HepG2 (cell line): ENCODE measurements around the gene LCK. TPM values are rescaled to one million over a fixed set of nuclear protein-coding genes. Genes with fewer than 3 reads are reported as not detected.

ENCODE experiments used
- ETV5 ChIP-seq: IDR thresholded peaks from 2 replicates; pipeline ENCODE4 v1.6.1; 2018; ENCODE audit warnings: missing biosample characterization, missing genetic modification reagents, inconsistent platforms, borderline replicate concordance
- FOXO1 ChIP-seq: sonication (generic); formaldehyde crosslinking; IDR thresholded peaks from 2 replicates; pipeline ENCODE4 v1.4.0; 2020; ENCODE audit warnings: missing genetic modification reagents
- HOXA5 ChIP-seq: sonication (generic); formaldehyde crosslinking; IDR thresholded peaks from 2 replicates; pipeline ENCODE4 v1.4.0; 2020; ENCODE audit warnings: missing genetic modification reagents
- KAT2B ChIP-seq: fragments of 150-350 bp; IDR thresholded peaks from 2 replicates; pipeline ENCODE4 v1.6.1; 2014; ENCODE audit warnings: low read depth, low read length, borderline replicate concordance
- NKX3-1 ChIP-seq: sonication (generic); formaldehyde crosslinking; IDR thresholded peaks from 2 replicates; pipeline ENCODE4 v1.5.0; 2020; ENCODE audit warnings: missing genetic modification reagents
- SALL1 ChIP-seq: sonication (generic); formaldehyde crosslinking; IDR thresholded peaks from 2 replicates; pipeline ENCODE4 v1.8.0; 2022; ENCODE audit warnings: mild to moderate bottlenecking, missing genetic modification reagents
- SRSF4 ChIP-seq: fragments of 200-400 bp; formaldehyde crosslinking; IDR thresholded peaks from one replicate; pipeline ENCODE4 v1.6.1; 2018; ENCODE audit warnings: mild to moderate bottlenecking, low read depth, low read length, moderate library complexity; ENCODE audit not compliant: poor library complexity, severe bottlenecking
- SUZ12 ChIP-seq: fragments of 150-350 bp; IDR thresholded peaks from 2 replicates; pipeline ENCODE4 v1.6.1; 2014; ENCODE audit warnings: low read depth, low read length
- TGIF2 ChIP-seq: IDR thresholded peaks from 2 replicates; pipeline ENCODE4 v1.6.1; 2016; ENCODE audit warnings: control low read depth, missing compliant biosample characterization
- ZIK1 ChIP-seq: sonication (generic); formaldehyde crosslinking; IDR thresholded peaks from 2 replicates; pipeline ENCODE4 v1.5.0; 2020; ENCODE audit warnings: mild to moderate bottlenecking, low read depth, missing genetic modification reagents, borderline replicate concordance
- ZNF614 ChIP-seq: IDR thresholded peaks from 2 replicates; pipeline ENCODE4 v1.6.1; 2018; ENCODE audit warnings: missing biosample characterization, missing genetic modification reagents, inconsistent platforms, borderline replicate concordance
- ZNF766 ChIP-seq: sonication (generic); formaldehyde crosslinking; IDR thresholded peaks from 2 replicates; pipeline ENCODE4 v1.5.0; 2020; ENCODE audit warnings: missing genetic modification reagents, borderline replicate concordance
- polyA plus RNA-seq, 8 experiments: library from polyadenylated mRNA; depleted of rRNA in 3 of 8; stranded (reverse) in 7 of 8; unstranded in 1 of 8; fragments of >200 nt; fragmentation: Illumina TruSeq in 4 of 8; extraction: Trizol in 4 of 8; gene quantifications; 2 replicates each; pipeline versions ENCODE4 v1.2.1 to v1.2.3, GENCODE V29; 2011 to 2016; ENCODE audit warnings: low read depth in 4 of 8, missing spikeins in 1 of 8, mixed read lengths in 1 of 8; ENCODE audit not compliant: insufficient read depth in 1 of 8
- total RNA-seq, 5 experiments: library from RNA; depleted of rRNA; stranded (reverse); fragments of >200 nt; fragmentation: Illumina TruSeq; extraction: Trizol; gene quantifications; 2 replicates each; pipeline ENCODE4 v1.2.3, GENCODE V29; 2016; ENCODE audit warnings: low read depth in 1 of 5
- TF ChIP-seq, protein P1 (sequence below): sonication (generic); formaldehyde crosslinking; IDR thresholded peaks from 2 replicates; pipeline ENCODE4 v1.5.1; 2020; ENCODE audit warnings: missing genetic modification reagents, mild to moderate bottlenecking, borderline replicate concordance
- TF ChIP-seq, protein P2 (sequence below), 2 experiments: fragments of 450-650 bp in 1 of 2; sonication (generic) in 1 of 2; formaldehyde crosslinking in 1 of 2; IDR thresholded peaks; 2 replicates each; pipeline versions ENCODE4 v1.6.1 to v1.8.0; 2016 to 2022; ENCODE audit warnings: antibody characterized with exemption in 1 of 2, mild to moderate bottlenecking in 1 of 2, missing genetic modification reagents in 1 of 2
- TF ChIP-seq, protein P3 (sequence below): sonication (generic); formaldehyde crosslinking; IDR thresholded peaks from 2 replicates; pipeline ENCODE4 v1.4.0; 2020; ENCODE audit warnings: missing genetic modification reagents

Gene LCK
- total and polyA plus RNA-seq, 2 of the 13 experiments (the other 11 are each of a cell fraction or from before 2014, with no cell fraction given), result 0.93 to 1.8 TPM

DNA sequence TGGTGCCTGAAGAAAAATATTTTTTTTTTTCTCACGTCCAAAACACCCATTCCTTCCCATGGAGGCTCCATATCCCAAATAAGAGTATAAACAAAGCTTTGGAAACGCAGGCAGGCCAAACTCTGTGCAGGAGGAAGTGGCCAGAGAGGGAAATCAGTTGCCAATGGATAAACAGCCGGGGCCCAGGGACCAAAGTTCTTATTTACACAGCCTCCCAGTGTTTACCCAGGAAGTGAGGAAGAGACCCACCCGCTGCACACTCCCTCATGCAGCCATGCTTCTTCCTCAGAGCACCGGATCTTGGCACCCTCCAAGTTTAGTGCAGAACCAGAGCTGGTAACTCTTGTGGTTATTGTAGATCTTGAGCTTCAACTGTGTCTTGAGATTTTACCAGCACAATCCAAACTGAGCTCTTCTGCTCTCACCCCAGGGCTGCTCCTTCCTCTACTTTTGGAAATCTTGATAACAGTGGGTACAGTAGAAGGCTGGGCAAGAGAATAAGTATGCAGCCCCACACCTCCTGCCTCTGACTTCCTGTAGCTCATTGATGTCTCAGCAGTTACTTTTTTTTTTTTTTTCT lies 70.7 kb downstream of the LCK start (continued):
- TF ChIP-seq, protein P1, sequence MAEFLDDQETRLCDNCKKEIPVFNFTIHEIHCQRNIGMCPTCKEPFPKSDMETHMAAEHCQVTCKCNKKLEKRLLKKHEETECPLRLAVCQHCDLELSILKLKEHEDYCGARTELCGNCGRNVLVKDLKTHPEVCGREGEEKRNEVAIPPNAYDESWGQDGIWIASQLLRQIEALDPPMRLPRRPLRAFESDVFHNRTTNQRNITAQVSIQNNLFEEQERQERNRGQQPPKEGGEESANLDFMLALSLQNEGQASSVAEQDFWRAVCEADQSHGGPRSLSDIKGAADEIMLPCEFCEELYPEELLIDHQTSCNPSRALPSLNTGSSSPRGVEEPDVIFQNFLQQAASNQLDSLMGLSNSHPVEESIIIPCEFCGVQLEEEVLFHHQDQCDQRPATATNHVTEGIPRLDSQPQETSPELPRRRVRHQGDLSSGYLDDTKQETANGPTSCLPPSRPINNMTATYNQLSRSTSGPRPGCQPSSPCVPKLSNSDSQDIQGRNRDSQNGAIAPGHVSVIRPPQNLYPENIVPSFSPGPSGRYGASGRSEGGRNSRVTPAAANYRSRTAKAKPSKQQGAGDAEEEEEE (CRISPR knock-in tag), result no peak
- TF ChIP-seq FOXO1 (CRISPR knock-in tag) (peak; percentile 96), ETV5 (CRISPR knock-in tag) (peak; percentile 99), TGIF2 (no peak), ZIK1 (CRISPR knock-in tag) (no peak), HOXA5 (CRISPR knock-in tag) (peak; percentile 72; the same call in 1 of the 2 replicates), SRSF4 (no peak), ZNF766 (CRISPR knock-in tag) (no peak), NKX3-1 (CRISPR knock-in tag) (no peak), SALL1 (peak; percentile 92), ZNF614 (peak; percentile 57; the same call in 1 of the 2 replicates), KAT2B (no peak), SUZ12 (no peak)
- TF ChIP-seq, protein P2, sequence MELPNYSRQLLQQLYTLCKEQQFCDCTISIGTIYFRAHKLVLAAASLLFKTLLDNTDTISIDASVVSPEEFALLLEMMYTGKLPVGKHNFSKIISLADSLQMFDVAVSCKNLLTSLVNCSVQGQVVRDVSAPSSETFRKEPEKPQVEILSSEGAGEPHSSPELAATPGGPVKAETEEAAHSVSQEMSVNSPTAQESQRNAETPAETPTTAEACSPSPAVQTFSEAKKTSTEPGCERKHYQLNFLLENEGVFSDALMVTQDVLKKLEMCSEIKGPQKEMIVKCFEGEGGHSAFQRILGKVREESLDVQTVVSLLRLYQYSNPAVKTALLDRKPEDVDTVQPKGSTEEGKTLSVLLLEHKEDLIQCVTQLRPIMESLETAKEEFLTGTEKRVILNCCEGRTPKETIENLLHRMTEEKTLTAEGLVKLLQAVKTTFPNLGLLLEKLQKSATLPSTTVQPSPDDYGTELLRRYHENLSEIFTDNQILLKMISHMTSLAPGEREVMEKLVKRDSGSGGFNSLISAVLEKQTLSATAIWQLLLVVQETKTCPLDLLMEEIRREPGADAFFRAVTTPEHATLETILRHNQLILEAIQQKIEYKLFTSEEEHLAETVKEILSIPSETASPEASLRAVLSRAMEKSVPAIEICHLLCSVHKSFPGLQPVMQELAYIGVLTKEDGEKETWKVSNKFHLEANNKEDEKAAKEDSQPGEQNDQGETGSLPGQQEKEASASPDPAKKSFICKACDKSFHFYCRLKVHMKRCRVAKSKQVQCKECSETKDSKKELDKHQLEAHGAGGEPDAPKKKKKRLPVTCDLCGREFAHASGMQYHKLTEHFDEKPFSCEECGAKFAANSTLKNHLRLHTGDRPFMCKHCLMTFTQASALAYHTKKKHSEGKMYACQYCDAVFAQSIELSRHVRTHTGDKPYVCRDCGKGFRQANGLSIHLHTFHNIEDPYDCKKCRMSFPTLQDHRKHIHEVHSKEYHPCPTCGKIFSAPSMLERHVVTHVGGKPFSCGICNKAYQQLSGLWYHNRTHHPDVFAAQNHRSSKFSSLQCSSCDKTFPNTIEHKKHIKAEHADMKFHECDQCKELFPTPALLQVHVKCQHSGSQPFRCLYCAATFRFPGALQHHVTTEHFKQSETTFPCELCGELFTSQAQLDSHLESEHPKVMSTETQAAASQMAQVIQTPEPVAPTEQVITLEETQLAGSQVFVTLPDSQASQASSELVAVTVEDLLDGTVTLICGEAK (IDR thresholded peaks at IDR 0.05), result no peak
- TF ChIP-seq, protein P2 (CRISPR knock-in tag; IDR thresholded peaks at IDR 0.05), result peak; percentile 50; the same call in 1 of the 2 replicates
- TF ChIP-seq, protein P3, sequence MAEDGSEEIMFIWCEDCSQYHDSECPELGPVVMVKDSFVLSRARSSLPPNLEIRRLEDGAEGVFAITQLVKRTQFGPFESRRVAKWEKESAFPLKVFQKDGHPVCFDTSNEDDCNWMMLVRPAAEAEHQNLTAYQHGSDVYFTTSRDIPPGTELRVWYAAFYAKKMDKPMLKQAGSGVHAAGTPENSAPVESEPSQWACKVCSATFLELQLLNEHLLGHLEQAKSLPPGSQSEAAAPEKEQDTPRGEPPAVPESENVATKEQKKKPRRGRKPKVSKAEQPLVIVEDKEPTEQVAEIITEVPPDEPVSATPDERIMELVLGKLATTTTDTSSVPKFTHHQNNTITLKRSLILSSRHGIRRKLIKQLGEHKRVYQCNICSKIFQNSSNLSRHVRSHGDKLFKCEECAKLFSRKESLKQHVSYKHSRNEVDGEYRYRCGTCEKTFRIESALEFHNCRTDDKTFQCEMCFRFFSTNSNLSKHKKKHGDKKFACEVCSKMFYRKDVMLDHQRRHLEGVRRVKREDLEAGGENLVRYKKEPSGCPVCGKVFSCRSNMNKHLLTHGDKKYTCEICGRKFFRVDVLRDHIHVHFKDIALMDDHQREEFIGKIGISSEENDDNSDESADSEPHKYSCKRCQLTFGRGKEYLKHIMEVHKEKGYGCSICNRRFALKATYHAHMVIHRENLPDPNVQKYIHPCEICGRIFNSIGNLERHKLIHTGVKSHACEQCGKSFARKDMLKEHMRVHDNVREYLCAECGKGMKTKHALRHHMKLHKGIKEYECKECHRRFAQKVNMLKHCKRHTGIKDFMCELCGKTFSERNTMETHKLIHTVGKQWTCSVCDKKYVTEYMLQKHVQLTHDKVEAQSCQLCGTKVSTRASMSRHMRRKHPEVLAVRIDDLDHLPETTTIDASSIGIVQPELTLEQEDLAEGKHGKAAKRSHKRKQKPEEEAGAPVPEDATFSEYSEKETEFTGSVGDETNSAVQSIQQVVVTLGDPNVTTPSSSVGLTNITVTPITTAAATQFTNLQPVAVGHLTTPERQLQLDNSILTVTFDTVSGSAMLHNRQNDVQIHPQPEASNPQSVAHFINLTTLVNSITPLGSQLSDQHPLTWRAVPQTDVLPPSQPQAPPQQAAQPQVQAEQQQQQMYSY, result no peak
